Measurements from ENCODE around the gene NDUFC2.

NDUFC2 gene

DNA sequence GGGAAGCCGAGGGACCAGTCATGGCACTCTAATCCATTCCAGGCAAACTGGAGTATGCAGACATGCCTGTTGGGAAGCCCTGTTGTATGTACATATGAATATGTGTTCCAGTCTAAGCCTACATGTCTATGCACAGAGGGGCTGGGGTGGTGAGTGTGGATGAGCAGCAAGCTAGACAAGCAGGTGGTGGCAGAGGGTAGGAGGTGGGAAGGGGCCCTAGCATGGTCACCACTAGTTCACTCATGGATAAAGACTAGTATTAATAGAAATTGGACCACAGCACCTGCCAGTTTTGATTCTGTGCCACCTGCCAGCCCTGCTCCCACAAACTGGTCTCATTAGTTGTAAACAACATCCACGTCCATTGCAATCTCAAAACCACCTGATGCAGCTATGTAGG is 14.5 kb downstream of the NDUFC2 start:
- Histone ChIP-seq H3K4me2 (ENCODE audit: low read length) (no peak overlapping the region), H3K9me3 (ENCODE audit: low read length) (no peaks in the 10 kb centered on the region), H2AFZ (ENCODE audit: low read length) (no peak overlapping the region), H3K79me2 (ENCODE audit: insufficient read depth, low read length) (no peaks in the 10 kb centered on the region), H3K9me2 (ENCODE audit: low read depth, low read length) (no peaks in the 10 kb centered on the region), H4K20me1 (ENCODE audit: insufficient read depth, low read length) (no peaks in the 10 kb centered on the region), H3K4me3 (ENCODE audit: low read depth, low read length, poor library complexity, severe bottlenecking) (no peak overlapping the region), H3F3A (ENCODE audit: insufficient read depth, low read length) (no peaks in the 10 kb centered on the region), H3K4me1 (ENCODE audit: insufficient read depth, low read length, severe bottlenecking) (no peaks in the 10 kb centered on the region), H3K36me3 (ENCODE audit: insufficient read depth, low read length) (peaks cover 27% of the 10 kb centered on the region), H3K27ac (ENCODE audit: low read depth, low read length, poor library complexity, severe bottlenecking) (no peak overlapping the region), H3K27me3 (ENCODE audit: insufficient read depth, low read length) (no peaks in the 10 kb centered on the region), H3K9ac (ENCODE audit: low read length) (no peak overlapping the region)
- TF ChIP-seq EZH2 (IDR thresholded peaks at IDR 0.05; ENCODE audit: borderline replicate concordance, low read length), result no peak
- TF ChIP-seq, protein P1, sequence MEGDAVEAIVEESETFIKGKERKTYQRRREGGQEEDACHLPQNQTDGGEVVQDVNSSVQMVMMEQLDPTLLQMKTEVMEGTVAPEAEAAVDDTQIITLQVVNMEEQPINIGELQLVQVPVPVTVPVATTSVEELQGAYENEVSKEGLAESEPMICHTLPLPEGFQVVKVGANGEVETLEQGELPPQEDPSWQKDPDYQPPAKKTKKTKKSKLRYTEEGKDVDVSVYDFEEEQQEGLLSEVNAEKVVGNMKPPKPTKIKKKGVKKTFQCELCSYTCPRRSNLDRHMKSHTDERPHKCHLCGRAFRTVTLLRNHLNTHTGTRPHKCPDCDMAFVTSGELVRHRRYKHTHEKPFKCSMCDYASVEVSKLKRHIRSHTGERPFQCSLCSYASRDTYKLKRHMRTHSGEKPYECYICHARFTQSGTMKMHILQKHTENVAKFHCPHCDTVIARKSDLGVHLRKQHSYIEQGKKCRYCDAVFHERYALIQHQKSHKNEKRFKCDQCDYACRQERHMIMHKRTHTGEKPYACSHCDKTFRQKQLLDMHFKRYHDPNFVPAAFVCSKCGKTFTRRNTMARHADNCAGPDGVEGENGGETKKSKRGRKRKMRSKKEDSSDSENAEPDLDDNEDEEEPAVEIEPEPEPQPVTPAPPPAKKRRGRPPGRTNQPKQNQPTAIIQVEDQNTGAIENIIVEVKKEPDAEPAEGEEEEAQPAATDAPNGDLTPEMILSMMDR (IDR thresholded peaks at IDR 0.05; ENCODE audit: low read length), result no peak

DNA sequence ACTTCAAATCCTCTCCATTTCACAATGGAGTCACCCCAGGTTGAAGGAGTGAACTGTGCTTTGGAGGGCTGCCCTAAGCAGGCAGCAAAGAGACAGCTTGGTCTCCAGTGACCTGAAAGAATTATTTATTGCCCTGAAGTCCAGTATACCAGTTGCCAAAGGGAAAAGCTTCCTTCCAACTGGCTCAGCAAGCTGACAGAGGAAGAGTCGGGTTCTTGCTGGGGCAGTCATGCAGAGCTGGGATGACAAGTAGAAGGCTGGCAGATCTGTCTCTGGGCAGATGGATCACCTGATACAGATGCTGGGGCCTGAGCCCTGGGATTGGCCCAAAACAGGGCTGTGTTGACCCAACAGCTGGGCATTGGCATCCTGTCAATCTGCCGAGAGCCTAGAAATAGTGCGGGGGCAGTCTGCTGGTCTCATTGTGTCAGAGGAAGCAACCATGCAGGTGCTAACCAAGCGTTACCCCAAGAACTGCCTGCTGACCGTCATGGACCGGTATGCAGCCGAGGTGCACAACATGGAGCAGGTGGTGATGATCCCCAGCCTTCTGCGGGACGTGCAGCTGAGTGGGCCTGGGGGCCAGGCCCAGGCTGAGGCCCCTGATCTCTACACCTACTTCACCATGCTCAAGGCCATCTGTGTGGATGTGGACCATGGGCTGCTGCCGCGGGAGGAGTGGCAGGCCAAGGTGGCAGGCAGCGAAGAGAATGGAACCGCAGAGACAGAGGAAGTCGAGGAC is 16.1 kb downstream of the NDUFC2 start, which contains the start of gene THRSP:
Gene THRSP (plus strand): TSS at position 422 of the 742 bp plus-strand sequence. CDS start 21 bp downstream, at position 443.
- Histone ChIP-seq H3K9me2 (ENCODE audit: low read depth, low read length) (no peaks in the 10 kb centered on the region), H2AFZ (ENCODE audit: low read length) (no peak within 1 kb of the TSS), H3K79me2 (ENCODE audit: insufficient read depth, low read length) (no peaks in the 10 kb centered on the region), H3K4me3 (ENCODE audit: low read depth, low read length, poor library complexity, severe bottlenecking) (no peak within 1 kb of the TSS), H3K27me3 (ENCODE audit: insufficient read depth, low read length) (no peaks in the 10 kb centered on the region), H3K27ac (ENCODE audit: low read depth, low read length, poor library complexity, severe bottlenecking) (no peak within 1 kb of the TSS), H3K9me3 (ENCODE audit: low read length) (no peaks in the 10 kb centered on the region), H3K4me1 (ENCODE audit: insufficient read depth, low read length, severe bottlenecking) (no peaks in the 10 kb centered on the region), H4K20me1 (ENCODE audit: insufficient read depth, low read length) (no peaks in the 10 kb centered on the region), H3F3A (ENCODE audit: insufficient read depth, low read length) (no peaks in the 10 kb centered on the region), H3K36me3 (ENCODE audit: insufficient read depth, low read length) (peaks cover 12% of the 10 kb centered on the region), H3K4me2 (ENCODE audit: low read length) (no peak within 1 kb of the TSS), H3K9ac (ENCODE audit: low read length) (no peak within 1 kb of the TSS)
- TF ChIP-seq, protein P1 (IDR thresholded peaks at IDR 0.05; ENCODE audit: low read length), result no peak
- no peak for TF ChIP-seq EZH2 (IDR thresholded peaks at IDR 0.05; ENCODE audit: borderline replicate concordance, low read length)

DNA sequence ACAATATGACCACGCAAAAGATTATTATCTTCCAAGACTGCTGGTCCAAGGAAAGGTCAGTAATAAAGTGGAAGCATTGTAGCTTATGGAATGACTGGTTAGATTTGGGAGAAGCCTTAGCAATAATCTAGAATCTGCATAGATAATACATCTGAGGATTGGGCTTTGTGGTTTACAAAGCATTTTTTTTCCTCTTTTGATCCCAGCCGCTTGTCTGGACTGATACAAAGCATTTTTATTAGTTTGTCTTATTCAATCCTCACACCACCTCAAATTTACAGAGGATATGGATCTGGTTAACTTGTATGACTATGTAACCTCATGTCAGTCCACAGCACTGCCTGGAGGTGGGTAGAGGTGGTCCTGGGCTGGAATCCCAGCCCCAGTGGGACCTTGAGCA is 17.0 kb downstream of the NDUFC2 start:
- H3K27ac ChIP-seq (ENCODE audit: low read depth, low read length, poor library complexity, severe bottlenecking), result no peak overlapping the region
- no peaks in the 10 kb centered on the region for H3K79me2 ChIP-seq (ENCODE audit: insufficient read depth, low read length)
- no peak overlapping the region for H3K4me3 ChIP-seq (ENCODE audit: low read depth, low read length, poor library complexity, severe bottlenecking)
- H3K27me3 ChIP-seq (ENCODE audit: insufficient read depth, low read length), result no peaks in the 10 kb centered on the region
- no peaks in the 10 kb centered on the region for H4K20me1 ChIP-seq (ENCODE audit: insufficient read depth, low read length)
- H3F3A ChIP-seq (ENCODE audit: insufficient read depth, low read length), result no peaks in the 10 kb centered on the region
- no peaks in the 10 kb centered on the region for H3K9me3 ChIP-seq (ENCODE audit: low read length)
- no peaks in the 10 kb centered on the region for H3K4me1 ChIP-seq (ENCODE audit: insufficient read depth, low read length, severe bottlenecking)
- H3K36me3 ChIP-seq (ENCODE audit: insufficient read depth, low read length), result peaks cover 4% of the 10 kb centered on the region
- H3K4me2 ChIP-seq (ENCODE audit: low read length), result no peak overlapping the region
- H3K9me2 ChIP-seq (ENCODE audit: low read depth, low read length), result no peaks in the 10 kb centered on the region
- H2AFZ ChIP-seq (ENCODE audit: low read length), result no peak overlapping the region
- H3K9ac ChIP-seq (ENCODE audit: low read length), result no peak overlapping the region
- TF ChIP-seq EZH2 (IDR thresholded peaks at IDR 0.05; ENCODE audit: borderline replicate concordance, low read length), result no peak
- TF ChIP-seq, protein P1 (IDR thresholded peaks at IDR 0.05; ENCODE audit: low read length), result no peak
